ENCODE results near the gene NLGN4Y. TPM values are rescaled to one million over a fixed set of nuclear protein-coding genes. Genes with fewer than 3 reads are reported as not detected.
"Not testable (repeated sequence)": the region's sequence is repeated elsewhere in the genome, so short reads cannot be mapped to it uniquely, and the experiment has no call there.

The NLGN4Y gene
- total RNA-seq, 1 donor from 2014 or later: 31.3 TPM

DNA sequence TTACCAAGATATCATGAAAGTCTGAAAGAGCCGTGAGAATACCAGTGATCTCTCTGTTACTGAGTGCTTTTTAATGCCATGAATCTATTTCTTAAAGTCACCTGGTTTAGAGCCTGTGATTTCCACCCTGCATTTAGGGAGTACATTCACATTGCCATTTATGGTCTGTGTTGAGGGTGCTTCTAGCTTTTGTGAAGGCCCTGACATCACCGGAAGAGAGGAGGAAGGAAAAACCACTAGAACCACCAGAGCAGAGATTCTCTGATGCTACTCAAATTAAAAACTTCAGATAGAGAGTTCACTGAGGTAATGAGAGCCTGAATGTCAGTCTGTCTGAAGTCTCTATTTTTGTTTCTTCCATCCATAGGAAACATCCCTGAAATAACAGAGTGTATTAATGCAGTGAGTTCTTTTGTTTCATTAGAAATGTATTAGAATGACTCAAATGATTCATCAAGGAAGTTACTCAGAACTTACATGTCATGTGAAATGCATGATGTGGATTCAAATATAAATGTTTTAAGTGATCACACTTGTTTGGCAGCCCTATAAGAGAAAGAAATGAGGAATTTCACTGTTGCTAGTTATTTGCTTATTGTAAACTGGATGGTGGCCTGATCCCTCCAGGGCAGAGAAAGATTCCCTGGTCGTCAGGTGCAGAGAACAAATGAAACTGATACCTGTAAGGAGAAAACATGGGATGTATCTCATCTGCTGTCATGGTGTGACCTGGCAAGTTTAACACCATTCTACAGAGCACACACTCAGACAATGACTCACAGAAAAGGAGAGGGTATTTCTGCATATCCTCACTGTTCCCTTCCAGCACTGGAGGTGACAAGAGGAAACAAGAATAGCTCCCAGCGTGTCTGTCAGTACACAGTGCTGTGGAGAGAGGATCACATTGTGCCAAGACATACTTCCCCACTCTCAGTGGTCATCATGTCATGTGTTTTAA, 310.1 kb downstream of the NLGN4Y start:
- no peak for DNase-seq (ENCODE audit: low read depth in 2 of 2)

DNA sequence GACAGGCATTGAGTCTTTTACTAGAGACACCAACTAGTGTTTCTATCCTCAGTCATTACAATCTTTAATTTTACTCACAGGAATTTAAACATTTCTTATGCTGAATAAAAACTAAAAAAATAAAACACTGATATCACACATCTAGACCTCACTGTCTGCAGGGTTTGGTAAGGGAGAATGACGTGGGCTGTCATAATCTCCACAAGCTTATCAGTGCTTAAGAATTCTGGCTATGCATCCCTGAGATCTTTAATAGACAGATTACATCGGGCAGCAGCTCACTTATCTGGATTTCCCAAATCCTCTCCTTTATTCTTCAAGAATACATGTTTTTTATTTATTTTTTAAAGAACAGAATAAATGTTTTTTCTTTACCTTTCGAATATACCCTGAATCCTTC, 313.1 kb downstream of the NLGN4Y start:
- no peak for DNase-seq (ENCODE audit: low read depth in 2 of 2)

DNA sequence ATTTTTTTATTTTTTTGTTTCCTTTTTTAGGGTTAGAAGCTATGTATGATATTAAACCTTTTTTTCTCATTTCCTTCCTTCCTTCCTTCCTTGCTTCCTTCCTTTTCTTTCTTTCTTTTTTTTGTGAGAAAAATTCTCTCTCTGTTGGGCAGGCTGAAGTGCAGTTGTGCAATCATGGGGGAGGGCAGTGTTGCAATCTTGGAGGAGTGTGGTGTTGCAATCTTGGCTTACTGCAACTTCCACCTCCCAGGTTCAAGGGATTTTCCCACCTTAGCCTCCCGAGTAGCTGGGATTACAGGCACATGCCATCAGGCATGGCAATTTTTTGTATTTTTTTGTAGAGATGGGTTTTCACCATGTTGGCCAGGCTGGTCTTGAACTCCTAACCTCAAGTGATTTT, 326.4 kb downstream of the NLGN4Y start:
- DNase-seq (ENCODE audit: low read depth in 2 of 2): no peak

DNA sequence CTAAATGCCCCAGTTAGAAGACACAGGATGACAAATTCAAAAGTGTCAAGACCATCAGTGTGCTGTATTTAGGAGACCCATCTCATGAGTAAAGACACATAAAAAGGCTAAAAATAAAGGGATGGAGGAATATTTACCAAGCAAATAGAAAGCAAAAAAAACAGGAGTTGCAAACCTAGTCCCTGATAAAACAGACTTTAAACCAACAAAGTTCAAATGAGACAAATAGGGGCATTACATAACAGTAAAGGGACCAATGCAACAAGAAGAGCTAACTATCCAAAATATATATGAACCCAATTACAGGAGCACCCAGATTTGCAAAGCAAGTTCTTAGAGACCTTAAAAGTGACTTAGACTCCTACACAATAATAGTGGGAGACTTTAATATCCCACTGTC, 336.1 kb downstream of the NLGN4Y start:
- DNase-seq (ENCODE audit: low read depth in 2 of 2): no peak

DNA sequence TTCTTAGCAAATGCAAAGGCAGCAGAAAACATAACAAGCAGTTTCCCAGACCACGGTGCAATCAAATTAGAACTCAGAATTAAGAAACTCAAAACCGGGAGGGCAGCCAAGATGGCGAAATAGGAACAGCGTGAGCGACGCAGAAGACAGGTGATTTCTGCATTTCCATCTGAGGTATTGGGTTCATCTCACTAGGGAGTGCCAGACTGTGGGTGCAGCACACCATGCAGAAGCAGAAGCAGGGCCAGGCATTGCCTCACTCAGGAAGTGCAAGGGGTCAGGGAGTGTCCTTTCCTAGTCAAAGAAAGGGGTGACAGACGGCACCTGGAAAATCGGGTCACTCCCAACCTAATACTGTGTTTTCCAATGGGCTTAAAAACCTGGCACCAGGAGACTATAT, 336.7 kb downstream of the NLGN4Y start:
- DNase-seq (ENCODE audit: low read depth in 2 of 2): not testable (repeated sequence)

DNA sequence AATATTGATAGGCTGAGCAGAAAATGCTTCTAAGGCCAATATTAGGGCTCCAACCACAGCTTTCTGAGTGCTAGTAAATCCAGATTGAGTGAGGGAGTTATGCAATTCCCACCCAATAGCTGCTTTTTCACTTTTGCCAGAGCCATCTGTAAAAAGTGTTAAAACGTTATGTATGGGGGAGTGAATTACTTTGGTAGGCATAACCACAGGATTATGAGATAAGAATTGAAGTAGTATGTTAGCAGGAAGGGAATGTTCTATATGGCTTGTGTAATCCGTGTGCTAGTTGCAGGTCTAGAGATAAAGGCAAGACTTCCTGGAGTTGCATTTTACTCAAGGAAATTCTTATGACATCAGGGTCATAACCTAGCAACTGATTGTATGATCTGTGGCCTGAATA, 347.6 kb downstream of the NLGN4Y start:
- no peak for DNase-seq (ENCODE audit: low read depth in 2 of 2)

Data from lung microvascular endothelial cell (primary cell).